Astrocyte of the hippocampus (primary cell): ENCODE measurements around the gene CRB1.

Source experiments
- DNase-seq: peaks from one replicate; pipeline ENCODE4 v3.0.0; 2011; ENCODE audit warnings: low read depth, low spot score

The CRB1 gene

GRCh38 chr1:197303463-197303862, 35.4 kb downstream of the CRB1 start:
- no peak for DNase-seq

- DNase-seq: peak; percentile 26
Observed at GRCh38 chr1:197304638-197305200, 36.7 kb downstream of the CRB1 start.

- no peak for DNase-seq
Observed at GRCh38 chr1:197305925-197306324, 37.9 kb downstream of the CRB1 start.

- DNase-seq: no peak
Observed at GRCh38 chr1:197306381-197307062, 38.5 kb downstream of the CRB1 start.

- DNase-seq: no peak
Observed at GRCh38 chr1:197307136-197307535, 39.1 kb downstream of the CRB1 start.

- DNase-seq: no peak
Observed at GRCh38 chr1:197307551-197307950, 39.5 kb downstream of the CRB1 start.

GRCh38 chr1:197311081-197311480, 43.0 kb downstream of the CRB1 start:
- DNase-seq: no peak

- peak; percentile 16 for DNase-seq
Observed at GRCh38 chr1:197312163-197312562, 44.1 kb downstream of the CRB1 start.

- DNase-seq: no peak
Observed at GRCh38 chr1:197313713-197314112, 45.7 kb downstream of the CRB1 start.

- no peak for DNase-seq
Observed at GRCh38 chr1:197314682-197315081, 46.6 kb downstream of the CRB1 start.

GRCh38 chr1:197319631-197320030, 51.6 kb downstream of the CRB1 start:
- DNase-seq: peak; percentile 30

GRCh38 chr1:197320991-197321531, 53.0 kb downstream of the CRB1 start:
- peak; percentile 96 for DNase-seq

- peak; percentile 32 for DNase-seq
Observed at GRCh38 chr1:197321811-197322210, 53.8 kb downstream of the CRB1 start.

GRCh38 chr1:197327776-197328364, 59.8 kb downstream of the CRB1 start:
- DNase-seq: peak; percentile 32

- DNase-seq: no peak
Observed at GRCh38 chr1:197330213-197330612, 62.2 kb downstream of the CRB1 start.

GRCh38 chr1:197331565-197331964, 63.5 kb downstream of the CRB1 start:
- no peak for DNase-seq

GRCh38 chr1:197333041-197333440, 65.0 kb downstream of the CRB1 start:
- no peak for DNase-seq

- no peak for DNase-seq
Observed at GRCh38 chr1:197336571-197336970, 68.5 kb downstream of the CRB1 start.

- DNase-seq: no peak
Observed at GRCh38 chr1:197339106-197340060, 71.3 kb downstream of the CRB1 start.

GRCh38 chr1:197341626-197342025, 73.6 kb downstream of the CRB1 start:
- no peak for DNase-seq

GRCh38 chr1:197342044-197342565, 74.1 kb downstream of the CRB1 start:
- no peak for DNase-seq

GRCh38 chr1:197342669-197343068, 74.6 kb downstream of the CRB1 start:
- DNase-seq: no peak
